ENCODE results near the gene EP400. TPM values are rescaled to one million over a fixed set of nuclear protein-coding genes. Genes with fewer than 3 reads are reported as not detected.

The EP400 gene
- total RNA-seq, 6 donors from 2014 or later = 21.7 to 61.8 (median 40.4) TPM

- ATAC-seq (ENCODE audit: low FRiP score in 2 of 2) = no peak
- no peak for TF ChIP-seq POLR2A (IDR thresholded peaks at IDR 0.05)
- no peak for TF ChIP-seq CTCF (IDR thresholded peaks at IDR 0.05)
- no peak for TF ChIP-seq EP300 (IDR thresholded peaks at IDR 0.05)
- TF ChIP-seq POLR2AphosphoS5 (IDR thresholded peaks at IDR 0.05) = no peak
- Histone ChIP-seq H3K4me3 (no peak overlapping the region), H3K27me3 (no peaks in the 10 kb centered on the region), H3K27ac (no peak overlapping the region), H3K9me3 (no peaks in the 10 kb centered on the region), H3K4me1 (no peaks in the 10 kb centered on the region), H3K36me3 (peaks cover 35 to 90% (median 77%) of the 10 kb centered on the region in 4 donors)
- 93 to 96% methylated on average over 32 of the region's 32 CpGs for WGBS, 2 donors
- peak in 1 of 2 donors; percentile 36 for DNase-seq
Measured at GRCh38 chr12:132052196-132052932, 102.6 kb downstream of the EP400 start.

GRCh38 chr12:132053338-132054330 lies 103.9 kb downstream of the EP400 start:
- TF ChIP-seq POLR2A (IDR thresholded peaks at IDR 0.05) = no peak
- 97% methylated on average over 12 to 17 of the region's 27 CpGs for WGBS, 2 donors
- ATAC-seq (ENCODE audit: low FRiP score in 2 of 2) = no peak
- Histone ChIP-seq H3K4me1 (no peaks in the 10 kb centered on the region), H3K27ac (peak overlapping the region in 1 of 4 donors; percentile 43), H3K9me3 (no peaks in the 10 kb centered on the region), H3K4me3 (no peak overlapping the region), H3K27me3 (no peaks in the 10 kb centered on the region), H3K36me3 (peaks cover 35 to 96% (median 84%) of the 10 kb centered on the region in 4 donors)
- DNase-seq = peak in 1 of 2 donors; percentile 72

GRCh38 chr12:132054983-132055382 lies 105.2 kb downstream of the EP400 start:
- H3K36me3 ChIP-seq = peaks cover 35 to 92% (median 77%) of the 10 kb centered on the region in 4 donors
- no peaks in the 10 kb centered on the region for H3K9me3 ChIP-seq
- no peak for TF ChIP-seq POLR2AphosphoS5 (IDR thresholded peaks at IDR 0.05)
- TF ChIP-seq CTCF (IDR thresholded peaks at IDR 0.05) = no peak
- TF ChIP-seq POLR2A (IDR thresholded peaks at IDR 0.05) = no peak
- TF ChIP-seq EP300 (IDR thresholded peaks at IDR 0.05) = no peak
- H3K27ac ChIP-seq = no peak overlapping the region
- 97 to 98% methylated on average over 12 of the region's 12 CpGs for WGBS, 2 donors
- DNase-seq = no peak
- ATAC-seq (ENCODE audit: low FRiP score in 2 of 2) = no peak
- no peak overlapping the region for H3K4me3 ChIP-seq
- H3K27me3 ChIP-seq = no peaks in the 10 kb centered on the region
- H3K4me1 ChIP-seq = no peaks in the 10 kb centered on the region

GRCh38 chr12:132055535-132056096 lies 105.9 kb downstream of the EP400 start:
- 86 to 89% methylated on average over 11 of the region's 11 CpGs for WGBS, 2 donors
- no peak for ATAC-seq (ENCODE audit: low FRiP score in 2 of 2)
- DNase-seq = no peak
- Histone ChIP-seq H3K4me1 (no peaks in the 10 kb centered on the region), H3K9me3 (no peaks in the 10 kb centered on the region), H3K27ac (no peak overlapping the region), H3K4me3 (no peak overlapping the region), H3K36me3 (peaks cover 31 to 86% (median 71%) of the 10 kb centered on the region in 4 donors), H3K27me3 (no peaks in the 10 kb centered on the region)
- TF ChIP-seq CTCF (IDR thresholded peaks at IDR 0.05) = no peak
- no peak for TF ChIP-seq POLR2A (IDR thresholded peaks at IDR 0.05)
- no peak for TF ChIP-seq EP300 (IDR thresholded peaks at IDR 0.05)
- no peak for TF ChIP-seq POLR2AphosphoS5 (IDR thresholded peaks at IDR 0.05)

GRCh38 chr12:132056320-132056719 lies 106.6 kb downstream of the EP400 start:
- TF ChIP-seq POLR2A (IDR thresholded peaks at IDR 0.05) = no peak
- no peak for TF ChIP-seq POLR2AphosphoS5 (IDR thresholded peaks at IDR 0.05)
- H3K27me3 ChIP-seq = no peaks in the 10 kb centered on the region
- no peak for ATAC-seq (ENCODE audit: low FRiP score in 2 of 2)
- no peaks in the 10 kb centered on the region for H3K4me1 ChIP-seq
- DNase-seq = no peak
- H3K36me3 ChIP-seq = peaks cover 29 to 85% (median 67%) of the 10 kb centered on the region in 4 donors
- no peaks in the 10 kb centered on the region for H3K9me3 ChIP-seq
- 94 to 96% methylated on average over 5 of the region's 5 CpGs for WGBS, 2 donors
- no peak overlapping the region for H3K4me3 ChIP-seq
- H3K27ac ChIP-seq = no peak overlapping the region

All from upper lobe of left lung (tissue), 6 donors.